ENCODE results near the gene BRINP1.

Gene BRINP1

DNA sequence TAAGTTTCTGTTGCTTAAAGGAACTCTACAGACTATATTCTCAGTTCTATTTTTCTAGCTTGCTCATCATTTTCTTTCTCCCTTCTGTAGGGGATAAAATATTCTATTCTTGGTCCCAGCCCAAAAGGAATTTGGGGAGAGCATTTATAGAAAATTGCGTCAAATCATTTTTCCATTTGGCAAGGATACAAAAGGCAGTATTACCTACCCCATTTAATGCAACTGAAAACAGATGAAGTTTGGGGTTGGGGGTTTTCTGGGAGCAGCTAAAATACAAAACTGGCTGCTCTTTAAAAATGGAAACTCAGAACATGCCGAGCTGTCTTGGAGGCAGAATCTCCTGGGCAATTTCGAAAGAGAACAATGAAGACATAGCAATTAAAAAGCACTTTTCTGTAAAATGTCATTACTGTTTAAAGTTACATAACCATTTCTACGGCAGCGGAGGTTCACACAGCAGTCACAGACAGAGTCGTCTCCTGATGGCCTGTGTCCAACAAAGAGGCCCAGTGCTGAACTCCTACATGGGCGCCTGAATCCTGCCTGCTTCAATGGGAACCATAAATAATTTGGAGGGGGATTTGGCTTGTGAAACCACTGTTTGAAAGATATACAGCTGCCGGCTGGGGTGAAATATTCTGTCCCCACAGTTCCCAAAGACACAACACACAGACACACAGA is 152.4 kb downstream of the BRINP1 start:
- Histone ChIP-seq H3K27me3 (replicated peaks; ENCODE audit: control insufficient read depth, insufficient read depth, low read length, poor library complexity, severe bottlenecking) (no peaks in the 10 kb centered on the region), H3K36me3 (ENCODE audit: control insufficient read depth, insufficient read depth, low read length) (no peaks in the 10 kb centered on the region), H3K9me3 (ENCODE audit: control insufficient read depth, low read length) (no peaks in the 10 kb centered on the region), H3K4me3 (ENCODE audit: insufficient read depth, low read depth, low read length, poor library complexity, severe bottlenecking) (no peak overlapping the region), H3K27ac (ENCODE audit: insufficient read depth, low read length, poor library complexity, severe bottlenecking) (no peak overlapping the region), H3K4me1 (ENCODE audit: control insufficient read depth, insufficient read depth, low read length, poor library complexity, severe bottlenecking) (no peaks in the 10 kb centered on the region)
- no peak for DNase-seq

DNA sequence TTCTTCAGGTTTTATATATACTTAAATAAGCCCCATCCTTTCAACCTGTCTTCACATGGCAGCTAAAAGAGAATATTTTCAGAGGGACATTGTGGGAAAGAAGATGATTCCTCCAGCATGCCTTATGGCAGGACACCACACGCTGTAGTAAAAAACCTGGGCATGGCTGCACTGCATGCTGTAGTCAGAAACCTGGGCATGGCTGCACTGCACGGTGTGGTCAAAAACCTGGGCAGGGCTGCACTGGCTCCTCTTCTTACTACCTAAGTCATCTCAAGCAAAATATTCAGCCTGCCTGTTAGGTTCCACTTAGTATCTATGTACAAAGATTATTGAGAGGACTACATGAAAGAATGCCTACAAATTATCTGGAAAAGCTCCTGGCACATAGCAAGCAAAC is 153.6 kb downstream of the BRINP1 start:
- DNase-seq = no peak
- Histone ChIP-seq H3K9me3 (ENCODE audit: control insufficient read depth, low read length) (no peaks in the 10 kb centered on the region), H3K27ac (ENCODE audit: insufficient read depth, low read length, poor library complexity, severe bottlenecking) (no peak overlapping the region), H3K27me3 (replicated peaks; ENCODE audit: control insufficient read depth, insufficient read depth, low read length, poor library complexity, severe bottlenecking) (no peaks in the 10 kb centered on the region), H3K4me3 (ENCODE audit: insufficient read depth, low read depth, low read length, poor library complexity, severe bottlenecking) (no peak overlapping the region), H3K36me3 (ENCODE audit: control insufficient read depth, insufficient read depth, low read length) (no peaks in the 10 kb centered on the region), H3K4me1 (ENCODE audit: control insufficient read depth, insufficient read depth, low read length, poor library complexity, severe bottlenecking) (no peaks in the 10 kb centered on the region)

DNA sequence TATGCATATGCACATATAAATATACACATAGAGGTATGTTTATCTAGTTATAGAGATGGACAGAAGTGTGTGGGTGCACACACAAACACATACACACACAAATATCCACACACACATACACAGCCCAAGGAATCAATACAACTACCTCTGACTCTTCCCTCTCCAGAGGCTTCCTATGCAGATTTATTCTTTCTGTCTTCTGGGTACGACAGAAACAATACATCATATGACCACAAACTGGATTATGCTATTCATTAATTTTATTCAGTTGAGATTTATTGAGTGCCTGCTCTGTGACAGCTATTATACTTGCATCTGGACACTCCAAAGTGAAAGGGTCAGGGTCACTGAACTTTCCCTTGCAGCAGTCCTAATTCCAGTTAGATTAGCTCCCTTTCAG is 155.8 kb downstream of the BRINP1 start:
- H3K9me3 ChIP-seq (ENCODE audit: control insufficient read depth, low read length) = no peaks in the 10 kb centered on the region
- H3K4me3 ChIP-seq (ENCODE audit: insufficient read depth, low read depth, low read length, poor library complexity, severe bottlenecking) = no peak overlapping the region
- no peak overlapping the region for H3K27ac ChIP-seq (ENCODE audit: insufficient read depth, low read length, poor library complexity, severe bottlenecking)
- no peaks in the 10 kb centered on the region for H3K4me1 ChIP-seq (ENCODE audit: control insufficient read depth, insufficient read depth, low read length, poor library complexity, severe bottlenecking)
- no peaks in the 10 kb centered on the region for H3K36me3 ChIP-seq (ENCODE audit: control insufficient read depth, insufficient read depth, low read length)
- no peaks in the 10 kb centered on the region for H3K27me3 ChIP-seq (replicated peaks; ENCODE audit: control insufficient read depth, insufficient read depth, low read length, poor library complexity, severe bottlenecking)
- DNase-seq = no peak

- H3K27me3 ChIP-seq (replicated peaks; ENCODE audit: control insufficient read depth, insufficient read depth, low read length, poor library complexity, severe bottlenecking) = no peaks in the 10 kb centered on the region
- no peak overlapping the region for H3K27ac ChIP-seq (ENCODE audit: insufficient read depth, low read length, poor library complexity, severe bottlenecking)
- H3K9me3 ChIP-seq (ENCODE audit: control insufficient read depth, low read length) = no peaks in the 10 kb centered on the region
- no peak for DNase-seq
- H3K4me1 ChIP-seq (ENCODE audit: control insufficient read depth, insufficient read depth, low read length, poor library complexity, severe bottlenecking) = no peaks in the 10 kb centered on the region
- no peak overlapping the region for H3K4me3 ChIP-seq (ENCODE audit: insufficient read depth, low read depth, low read length, poor library complexity, severe bottlenecking)
- no peaks in the 10 kb centered on the region for H3K36me3 ChIP-seq (ENCODE audit: control insufficient read depth, insufficient read depth, low read length)
These were observed 171.2 kb downstream of the BRINP1 start for GRCh38 chr9:119197893-119198607.

GRCh38 chr9:119195521-119195920 is 173.7 kb downstream of the BRINP1 start:
- H3K27ac ChIP-seq (ENCODE audit: insufficient read depth, low read length, poor library complexity, severe bottlenecking) = no peak overlapping the region
- no peaks in the 10 kb centered on the region for H3K27me3 ChIP-seq (replicated peaks; ENCODE audit: control insufficient read depth, insufficient read depth, low read length, poor library complexity, severe bottlenecking)
- H3K36me3 ChIP-seq (ENCODE audit: control insufficient read depth, insufficient read depth, low read length) = no peaks in the 10 kb centered on the region
- H3K4me3 ChIP-seq (ENCODE audit: insufficient read depth, low read depth, low read length, poor library complexity, severe bottlenecking) = no peak overlapping the region
- H3K9me3 ChIP-seq (ENCODE audit: control insufficient read depth, low read length) = no peaks in the 10 kb centered on the region
- no peak for DNase-seq
- no peaks in the 10 kb centered on the region for H3K4me1 ChIP-seq (ENCODE audit: control insufficient read depth, insufficient read depth, low read length, poor library complexity, severe bottlenecking)

- peaks cover 4% of the 10 kb centered on the region for H3K9me3 ChIP-seq (ENCODE audit: control insufficient read depth, low read length)
- H3K4me3 ChIP-seq (ENCODE audit: insufficient read depth, low read depth, low read length, poor library complexity, severe bottlenecking) = no peak overlapping the region
- no peaks in the 10 kb centered on the region for H3K4me1 ChIP-seq (ENCODE audit: control insufficient read depth, insufficient read depth, low read length, poor library complexity, severe bottlenecking)
- no peaks in the 10 kb centered on the region for H3K27me3 ChIP-seq (replicated peaks; ENCODE audit: control insufficient read depth, insufficient read depth, low read length, poor library complexity, severe bottlenecking)
- H3K36me3 ChIP-seq (ENCODE audit: control insufficient read depth, insufficient read depth, low read length) = no peaks in the 10 kb centered on the region
- no peak for DNase-seq
- no peak overlapping the region for H3K27ac ChIP-seq (ENCODE audit: insufficient read depth, low read length, poor library complexity, severe bottlenecking)
These were observed 183.9 kb downstream of the BRINP1 start for GRCh38 chr9:119185298-119185697.

GRCh38 chr9:119184265-119184936 is 184.8 kb downstream of the BRINP1 start:
- Histone ChIP-seq H3K4me3 (ENCODE audit: insufficient read depth, low read depth, low read length, poor library complexity, severe bottlenecking) (no peak overlapping the region), H3K36me3 (ENCODE audit: control insufficient read depth, insufficient read depth, low read length) (no peaks in the 10 kb centered on the region), H3K4me1 (ENCODE audit: control insufficient read depth, insufficient read depth, low read length, poor library complexity, severe bottlenecking) (no peaks in the 10 kb centered on the region), H3K27me3 (replicated peaks; ENCODE audit: control insufficient read depth, insufficient read depth, low read length, poor library complexity, severe bottlenecking) (no peaks in the 10 kb centered on the region), H3K9me3 (ENCODE audit: control insufficient read depth, low read length) (peaks cover 4% of the 10 kb centered on the region), H3K27ac (ENCODE audit: insufficient read depth, low read length, poor library complexity, severe bottlenecking) (no peak overlapping the region)
- DNase-seq = no peak

GRCh38 chr9:119181561-119181960 is 187.7 kb downstream of the BRINP1 start:
- Histone ChIP-seq H3K4me3 (ENCODE audit: insufficient read depth, low read depth, low read length, poor library complexity, severe bottlenecking) (no peak overlapping the region), H3K4me1 (ENCODE audit: control insufficient read depth, insufficient read depth, low read length, poor library complexity, severe bottlenecking) (no peaks in the 10 kb centered on the region), H3K9me3 (ENCODE audit: control insufficient read depth, low read length) (peaks cover under 1% of the 10 kb centered on the region), H3K27me3 (replicated peaks; ENCODE audit: control insufficient read depth, insufficient read depth, low read length, poor library complexity, severe bottlenecking) (no peaks in the 10 kb centered on the region), H3K27ac (ENCODE audit: insufficient read depth, low read length, poor library complexity, severe bottlenecking) (no peak overlapping the region), H3K36me3 (ENCODE audit: control insufficient read depth, insufficient read depth, low read length) (no peaks in the 10 kb centered on the region)
- DNase-seq = no peak

DNA sequence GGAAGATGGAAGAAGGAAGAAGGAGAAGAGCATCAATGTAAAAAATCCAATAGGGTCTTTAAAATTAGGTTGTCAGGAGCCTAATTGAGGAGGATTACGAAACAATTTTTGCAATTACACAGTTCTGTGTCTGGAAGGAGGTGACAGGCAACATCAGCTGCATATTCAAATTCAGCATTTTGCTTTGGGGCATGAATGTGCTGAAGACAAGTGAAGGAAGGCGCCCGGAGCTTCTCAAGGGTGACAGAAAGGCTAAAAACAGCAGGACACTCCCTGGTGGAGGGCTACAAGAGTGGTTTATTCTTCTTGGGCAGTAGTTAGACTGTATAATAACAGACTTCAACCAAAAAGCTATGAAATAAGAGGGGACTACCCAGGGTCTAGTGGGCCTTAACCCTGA is 188.3 kb downstream of the BRINP1 start:
- H3K27me3 ChIP-seq (replicated peaks; ENCODE audit: control insufficient read depth, insufficient read depth, low read length, poor library complexity, severe bottlenecking) = no peaks in the 10 kb centered on the region
- H3K4me3 ChIP-seq (ENCODE audit: insufficient read depth, low read depth, low read length, poor library complexity, severe bottlenecking) = no peak overlapping the region
- no peak overlapping the region for H3K27ac ChIP-seq (ENCODE audit: insufficient read depth, low read length, poor library complexity, severe bottlenecking)
- H3K36me3 ChIP-seq (ENCODE audit: control insufficient read depth, insufficient read depth, low read length) = no peaks in the 10 kb centered on the region
- H3K9me3 ChIP-seq (ENCODE audit: control insufficient read depth, low read length) = no peaks in the 10 kb centered on the region
- no peaks in the 10 kb centered on the region for H3K4me1 ChIP-seq (ENCODE audit: control insufficient read depth, insufficient read depth, low read length, poor library complexity, severe bottlenecking)
- no peak for DNase-seq

DNA sequence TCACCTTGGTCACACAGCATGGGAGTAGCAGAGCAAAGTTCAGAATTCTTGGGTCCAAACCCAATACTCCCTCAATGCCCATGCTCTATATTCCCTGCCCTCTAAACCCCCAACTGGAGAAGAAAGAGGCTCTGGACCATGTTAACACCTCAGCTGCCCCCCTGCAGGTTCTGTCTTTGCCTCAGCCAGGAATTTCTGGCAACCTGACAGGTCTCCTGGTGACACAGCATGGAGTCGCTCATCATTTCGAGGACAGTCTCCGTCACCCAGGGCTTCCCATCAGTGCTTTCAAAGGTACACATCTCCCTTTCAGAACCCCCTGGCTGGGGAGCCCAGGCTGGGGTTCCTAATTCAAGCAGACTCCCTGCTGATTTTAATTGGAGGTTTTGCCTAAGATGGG is 189.5 kb downstream of the BRINP1 start:
- no peaks in the 10 kb centered on the region for H3K36me3 ChIP-seq (ENCODE audit: control insufficient read depth, insufficient read depth, low read length)
- H3K27ac ChIP-seq (ENCODE audit: insufficient read depth, low read length, poor library complexity, severe bottlenecking) = no peak overlapping the region
- no peaks in the 10 kb centered on the region for H3K27me3 ChIP-seq (replicated peaks; ENCODE audit: control insufficient read depth, insufficient read depth, low read length, poor library complexity, severe bottlenecking)
- H3K4me1 ChIP-seq (ENCODE audit: control insufficient read depth, insufficient read depth, low read length, poor library complexity, severe bottlenecking) = no peaks in the 10 kb centered on the region
- no peaks in the 10 kb centered on the region for H3K9me3 ChIP-seq (ENCODE audit: control insufficient read depth, low read length)
- no peak overlapping the region for H3K4me3 ChIP-seq (ENCODE audit: insufficient read depth, low read depth, low read length, poor library complexity, severe bottlenecking)
- DNase-seq = no peak

All from effector memory CD4-positive, alpha-beta T cell (primary cell).